GM19193 (cell line): ENCODE measurements around the gene VGLL4.

Experiments used
- POLR2A ChIP-seq: IDR thresholded peaks from 4 replicates; pipeline ENCODE4 v1.6.1; 2011; ENCODE audit not compliant: insufficient read depth, insufficient read length; ENCODE audit errors: extremely low read depth

VGLL4 gene

DNA sequence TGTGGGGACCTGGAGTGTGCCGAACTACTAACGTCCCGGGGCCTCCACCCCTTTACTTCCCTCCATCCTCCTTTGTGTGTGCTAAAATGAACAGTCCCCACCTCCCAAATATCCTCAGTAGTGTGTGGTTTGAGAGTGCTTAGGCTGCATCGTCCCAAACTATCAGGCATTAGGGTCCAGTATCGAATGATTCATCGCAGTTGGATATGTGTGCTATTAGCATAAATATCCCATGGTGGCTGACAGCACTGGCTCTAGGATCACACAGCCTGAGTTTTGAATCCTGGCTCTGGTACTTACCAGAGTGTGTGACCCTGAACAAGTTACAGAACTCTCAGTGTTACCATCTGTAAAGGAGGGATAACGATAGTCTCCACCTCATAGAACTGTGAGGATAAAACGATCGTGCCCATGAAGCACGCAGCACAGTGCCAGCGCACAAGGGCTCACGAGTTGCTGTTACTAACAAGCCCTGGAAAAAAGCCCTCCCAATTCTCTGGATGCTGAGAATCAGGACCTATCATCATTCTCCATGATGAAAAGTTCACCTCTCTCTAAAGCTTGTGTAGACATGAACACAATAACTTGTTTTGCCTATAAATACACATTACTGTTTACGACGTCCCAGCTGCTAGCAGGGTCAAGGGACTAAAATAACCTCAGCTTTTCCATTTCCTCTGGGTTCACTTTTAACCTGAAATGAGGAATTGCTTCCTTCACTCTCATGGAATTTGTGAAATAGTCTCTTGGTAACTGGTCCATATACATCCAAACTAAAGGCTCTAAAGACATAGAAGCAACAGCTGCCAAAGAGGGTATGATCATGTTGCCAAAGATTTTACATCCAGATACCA is 51.0 kb downstream of the VGLL4 start:
- TF ChIP-seq POLR2A = no peak

GRCh38 chr3:11591391-11592282 is 52.1 kb downstream of the VGLL4 start:
- no peak for TF ChIP-seq POLR2A

GRCh38 chr3:11591002-11591355 is 52.7 kb downstream of the VGLL4 start:
- TF ChIP-seq POLR2A = no peak

DNA sequence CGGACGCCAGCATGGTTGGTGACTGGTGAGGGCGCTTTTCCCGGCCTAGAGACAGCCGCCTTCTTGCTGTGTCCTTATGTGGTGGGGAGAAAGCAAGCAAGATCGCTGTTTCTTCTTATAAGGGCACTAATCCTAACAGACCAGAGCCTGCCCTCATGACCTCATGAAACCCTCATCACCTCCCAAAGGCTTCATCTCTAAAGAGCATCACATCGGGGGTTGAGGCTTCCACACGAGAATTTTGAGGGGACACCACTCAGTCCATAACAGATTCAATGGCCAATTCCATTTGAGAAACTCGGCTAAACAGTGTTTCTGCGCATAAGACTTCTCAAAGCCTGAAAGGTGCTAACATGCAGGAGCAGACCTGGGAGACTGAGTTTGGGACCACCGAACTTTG is 54.0 kb downstream of the VGLL4 start:
- TF ChIP-seq POLR2A = no peak

GRCh38 chr3:11588755-11589154 is 55.0 kb downstream of the VGLL4 start:
- TF ChIP-seq POLR2A = no peak

GRCh38 chr3:11588338-11588737 is 55.4 kb downstream of the VGLL4 start:
- TF ChIP-seq POLR2A = no peak

GRCh38 chr3:11587766-11588165 is 55.9 kb downstream of the VGLL4 start:
- no peak for TF ChIP-seq POLR2A

DNA sequence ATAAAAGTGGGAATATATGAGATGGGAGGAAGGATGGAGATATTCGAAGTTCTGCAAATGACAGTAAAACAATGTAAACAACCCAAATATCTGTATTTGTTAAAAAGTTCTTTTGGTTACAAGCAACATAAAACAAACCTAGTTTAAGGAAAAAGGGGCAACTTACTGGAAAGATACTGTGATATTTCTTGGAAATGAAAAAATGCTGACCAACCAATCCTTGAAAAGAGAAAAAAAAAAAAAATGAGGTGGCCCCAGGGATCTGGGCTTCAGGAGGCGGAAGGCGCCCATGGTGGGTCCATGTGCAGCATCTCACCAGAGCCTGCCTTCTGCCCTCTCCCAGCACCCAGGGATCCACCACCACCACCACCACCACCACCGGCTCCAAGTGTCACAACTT is 59.1 kb downstream of the VGLL4 start:
- no peak for TF ChIP-seq POLR2A

DNA sequence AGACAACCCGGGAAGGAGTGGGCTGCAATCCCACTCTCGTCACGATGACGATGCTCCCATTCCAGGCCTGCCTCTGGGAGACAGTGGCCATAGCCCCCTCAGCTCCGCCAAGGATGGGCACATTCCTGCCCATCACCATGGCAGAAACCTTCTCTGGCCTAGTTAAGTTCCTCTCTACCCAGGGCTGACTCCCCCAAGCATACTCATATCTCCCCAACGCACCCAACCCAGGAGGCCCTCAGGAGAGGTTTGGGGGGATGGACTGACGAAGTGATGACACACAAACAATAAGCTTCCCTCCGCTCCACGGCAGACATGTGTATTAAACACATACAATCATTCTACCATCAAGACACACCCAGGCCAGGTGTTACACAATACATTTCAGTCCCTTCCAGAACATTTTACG is 60.1 kb downstream of the VGLL4 start:
- no peak for TF ChIP-seq POLR2A

GRCh38 chr3:11583235-11583634 is 60.5 kb downstream of the VGLL4 start:
- no peak for TF ChIP-seq POLR2A

DNA sequence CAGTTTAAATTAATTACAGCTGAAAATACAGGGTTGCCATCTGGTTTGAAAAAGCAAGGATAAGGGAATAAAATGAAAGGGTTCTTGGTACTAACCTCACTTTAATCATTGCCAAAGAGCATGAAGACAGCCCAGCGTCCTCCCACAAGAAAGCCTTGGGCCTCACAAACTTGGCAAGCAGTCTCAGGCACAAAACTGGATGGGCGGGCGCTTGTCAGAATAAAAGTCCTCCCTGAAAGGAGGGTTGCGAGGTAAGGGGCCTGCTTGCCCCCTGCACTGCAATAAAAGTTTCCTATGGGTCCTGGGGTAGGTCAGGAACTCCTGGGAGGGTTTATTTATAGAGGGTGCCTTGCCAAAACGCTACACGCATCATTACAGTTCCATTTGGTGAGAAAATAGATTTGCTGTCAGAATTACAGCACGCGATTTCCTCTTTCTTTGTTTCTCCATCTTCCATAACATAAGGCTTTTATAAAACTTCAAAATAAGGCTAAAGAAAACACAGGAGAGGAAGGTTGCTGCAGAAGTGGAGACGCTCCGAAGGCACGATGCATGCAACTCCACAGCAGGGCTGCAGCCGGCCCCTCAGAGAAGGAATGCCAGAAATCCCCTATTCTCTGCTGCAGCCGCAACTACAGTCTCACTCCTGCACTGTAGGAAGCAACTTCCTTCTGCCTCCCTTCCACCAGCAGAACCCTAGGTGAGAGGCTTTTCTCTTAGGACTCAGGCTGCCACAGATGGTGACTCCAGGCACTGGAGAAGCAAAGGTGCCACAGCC is 61.3 kb downstream of the VGLL4 start:
- no peak for TF ChIP-seq POLR2A

GRCh38 chr3:11581237-11582190 is 62.2 kb downstream of the VGLL4 start:
- no peak for TF ChIP-seq POLR2A

DNA sequence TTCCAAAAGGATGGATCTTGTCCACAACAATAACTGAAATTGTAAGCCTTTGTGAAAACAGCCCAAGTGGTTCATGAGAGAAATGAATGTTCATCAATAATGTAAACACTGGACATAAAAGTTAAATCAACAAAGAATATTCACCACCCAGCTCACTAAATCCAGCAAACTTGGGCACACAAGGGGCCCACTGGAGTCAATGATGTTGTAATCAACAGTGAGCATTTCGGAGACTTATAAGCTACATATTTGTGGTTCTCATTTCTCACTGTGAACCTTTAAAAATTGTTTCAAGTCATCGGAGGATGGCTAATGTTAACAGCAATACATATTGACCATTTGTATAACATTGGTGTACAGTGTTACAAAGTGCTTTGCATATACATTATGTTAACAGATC is 63.1 kb downstream of the VGLL4 start:
- no peak for TF ChIP-seq POLR2A

DNA sequence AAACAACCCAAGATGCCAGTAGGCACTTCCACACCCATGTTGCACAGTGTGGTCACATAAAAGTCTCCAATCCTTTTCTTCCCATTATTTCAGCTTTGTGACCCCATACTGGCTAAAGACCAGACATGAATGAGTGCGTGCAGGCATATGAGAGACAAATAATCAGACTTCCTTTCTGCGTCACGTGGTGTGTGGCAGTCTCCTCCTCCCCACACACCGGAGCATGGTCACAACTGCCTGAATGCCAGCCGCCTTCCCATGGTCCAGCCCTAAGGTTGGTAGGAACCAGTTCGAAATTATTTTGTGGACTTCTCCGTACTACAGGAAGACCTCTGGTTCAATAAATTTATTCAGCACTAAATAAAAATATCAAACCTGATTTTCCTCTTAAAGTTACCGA is 65.5 kb downstream of the VGLL4 start:
- no peak for TF ChIP-seq POLR2A

GRCh38 chr3:11576453-11576852 is 67.3 kb downstream of the VGLL4 start:
- no peak for TF ChIP-seq POLR2A

GRCh38 chr3:11575677-11576076 is 68.0 kb downstream of the VGLL4 start:
- TF ChIP-seq POLR2A = no peak
